HCT116 (cell line): ENCODE results near the gene KCTD19. TPM values are rescaled to one million over a fixed set of nuclear protein-coding genes. Genes with fewer than 3 reads are reported as not detected.

Experiments
- ATAC-seq: fragments of 200-7000 bp; cut with Tn5 transposase; 2 replicates; pipeline ENCODE4 v1.9.1; 2020; ENCODE audit warnings: mild to moderate bottlenecking, moderate library complexity
- BruUV-seq: library from RNA; stranded (reverse); fragments of 400-500 nt; replicated peaks from 2 replicates; lab custom pipeline; 2021; lab: Mats Ljungman, UMichigan
- CTCF ChIA-PET: fragments of 300-600 bp; sonication (Branson Sonifier 250); formaldehyde crosslinking; loops from one replicate; lab custom pipeline; 2021; ENCODE audit warnings: antibody characterized with exemption; lab: Charles Lee
- POLR2A ChIA-PET: fragments of 300-600, 350-600 bp; sonication (Branson Sonifier 250); formaldehyde crosslinking; loops from one replicate; lab custom pipeline; 2021; ENCODE audit warnings: antibody characterized with exemption; lab: Charles Lee
- RAD21 ChIA-PET, 2 experiments: fragments of 300-600 bp; sonication (Branson Sonifier 250); formaldehyde crosslinking; loops; one replicate each; lab custom pipeline; 2023; ENCODE audit warnings: low total read pairs in 2 of 2; ENCODE audit not compliant: uncharacterized antibody in 2 of 2, unreplicated experiment in 2 of 2, low non-redundant PET in 1 of 2; lab: Charles Lee
- DNase-seq: peaks from one replicate; pipeline ENCODE4 v3.0.0-alpha.2; 2010; ENCODE audit warnings: low read depth, low spot score
- H2AFZ ChIP-seq: fragments of 200-600 bp; shearing (Covaris generic), sonication (generic); 2 replicates; pipeline ENCODE4 v1.6.1; 2017; ENCODE audit warnings: low read depth, mixed run types, mixed read lengths, antibody characterized with exemption, low read length; ENCODE audit not compliant: poor library complexity, severe bottlenecking
- H3K27ac ChIP-seq: 2 replicates; pipeline ENCODE4 v1.5.1; 2012; ENCODE audit warnings: low read depth, low read length
- H3K27me3 ChIP-seq: fragments of 200-600 bp; sonication (generic); 2 replicates; pipeline ENCODE4 v1.6.1; 2016; ENCODE audit warnings: mixed run types, low read length, mixed read lengths; ENCODE audit not compliant: insufficient read depth
- H3K36me3 ChIP-seq, 2 experiments: fragments of 200-500 bp in 1 of 2; fragments of 200-600 bp in 1 of 2; sonication (Bioruptor generic) in 1 of 2; sonication (generic) in 1 of 2; 2 replicates each; pipeline versions ENCODE4 v1.5.1 to v1.6.1; 2014 to 2016; ENCODE audit warnings: low read length in 2 of 2, inconsistent platforms in 1 of 2, mixed read lengths in 1 of 2, mixed run types in 1 of 2; ENCODE audit not compliant: insufficient read depth in 2 of 2, control insufficient read depth in 1 of 2
- H3K4me1 ChIP-seq, 2 experiments: fragments of 200-600 bp in 1 of 2; sonication (generic) in 1 of 2; 2 replicates each; pipeline versions ENCODE4 v1.5.1 to v1.6.1; 2012 to 2017; ENCODE audit warnings: low read length in 2 of 2, inconsistent platforms in 1 of 2, mild to moderate bottlenecking in 1 of 2, mixed read lengths in 1 of 2, mixed run types in 1 of 2, moderate library complexity in 1 of 2; ENCODE audit not compliant: insufficient read depth in 2 of 2, control insufficient read depth in 1 of 2
- H3K4me2 ChIP-seq: fragments of 200-600 bp; sonication (generic); 2 replicates; pipeline ENCODE4 v1.6.1; 2017; ENCODE audit warnings: mixed run types, low read length, mixed read lengths
- H3K4me3 ChIP-seq, 2 experiments: fragments of 200-600 bp in 1 of 2; sonication (generic) in 1 of 2; replicated peaks in 1 of 2; 2 replicates each; pipeline ENCODE4 v1.5.1; 2011 to 2016; ENCODE audit warnings: low read length in 2 of 2, control low read depth in 1 of 2, low read depth in 1 of 2, mild to moderate bottlenecking in 1 of 2, mixed read lengths in 1 of 2, mixed run types in 1 of 2
- H3K79me2 ChIP-seq: fragments of 200-600 bp; sonication (generic); 2 replicates; pipeline ENCODE4 v1.6.1; 2017; ENCODE audit warnings: mild to moderate bottlenecking, mixed run types, low read length, moderate library complexity, mixed read lengths; ENCODE audit not compliant: insufficient read depth
- H3K9ac ChIP-seq: fragments of 200-600 bp; sonication (generic); 2 replicates; pipeline ENCODE4 v1.6.1; 2016; ENCODE audit warnings: low read length, mixed read lengths
- H3K9me2 ChIP-seq: fragments of 200-600 bp; sonication (generic), shearing (Covaris generic); 2 replicates; pipeline ENCODE4 v1.6.1; 2017; ENCODE audit warnings: mixed run types, mild to moderate bottlenecking, moderate library complexity; ENCODE audit not compliant: insufficient read depth
- H3K9me3 ChIP-seq, 2 experiments: fragments of 200-500 bp in 1 of 2; fragments of 200-600 bp in 1 of 2; sonication (Bioruptor generic) in 1 of 2; sonication (generic) in 1 of 2; 2 replicates each; pipeline ENCODE4 v1.6.1; 2014 to 2017; ENCODE audit warnings: low read length in 2 of 2, mixed read lengths in 2 of 2, inconsistent platforms in 1 of 2, low read depth in 1 of 2, mild to moderate bottlenecking in 1 of 2, mixed run types in 1 of 2, moderate library complexity in 1 of 2; ENCODE audit not compliant: control insufficient read depth in 1 of 2, insufficient read depth in 1 of 2
- H4K20me1 ChIP-seq: fragments of 200-600 bp; sonication (generic), shearing (Covaris generic); 2 replicates; pipeline ENCODE4 v1.6.1; 2017; ENCODE audit warnings: mixed run types, mild to moderate bottlenecking, moderate library complexity; ENCODE audit not compliant: insufficient read depth
- EZH2 ChIP-seq: fragments of 200-600 bp; sonication (generic); IDR thresholded peaks from 2 replicates; pipeline ENCODE4 v1.6.1; 2017; ENCODE audit warnings: antibody characterized with exemption, mixed run types
- EZH2phosphoT487 ChIP-seq: fragments of 200-600 bp; IDR thresholded peaks from 2 replicates; pipeline ENCODE4 v1.6.1; 2018; ENCODE audit warnings: antibody characterized with exemption, borderline replicate concordance
- JUND ChIP-seq: IDR thresholded peaks from 2 replicates; pipeline ENCODE4 v1.6.1; 2012
- RAD21 ChIP-seq: IDR thresholded peaks from 2 replicates; pipeline ENCODE4 v1.6.1; 2012; ENCODE audit warnings: low read depth, mild to moderate bottlenecking
- SRF ChIP-seq: IDR thresholded peaks from 2 replicates; pipeline ENCODE4 v1.6.1; 2012; ENCODE audit warnings: low read depth
- TCF7L2 ChIP-seq: IDR thresholded peaks from 2 replicates; pipeline ENCODE4 v1.7.0; 2011; ENCODE audit warnings: borderline replicate concordance, inconsistent platforms; ENCODE audit not compliant: insufficient read depth, insufficient read length; ENCODE audit errors: extremely low read depth
- YY1 ChIP-seq: IDR thresholded peaks from 2 replicates; pipeline ENCODE4 v1.6.1; 2011; ENCODE audit warnings: low read length, low read depth, moderate library complexity, mild to moderate bottlenecking; ENCODE audit not compliant: insufficient replicate concordance; ENCODE audit errors: extremely low read depth
- ZFX ChIP-seq: fragments of 450-650 bp; IDR thresholded peaks from 2 replicates; pipeline ENCODE4 v1.6.1; 2017
- ZNF274 ChIP-seq: fragments of 200-500 bp; sonication (Bioruptor generic); IDR thresholded peaks from 2 replicates; pipeline ENCODE4 v1.6.1; 2014; ENCODE audit warnings: mild to moderate bottlenecking, low read depth, low read length, inconsistent platforms
- intact Hi-C: fragments of 100-400 bp; cut with micrococcal nuclease; formaldehyde crosslinking; loops from 2 replicates; pipeline ENCODE4 v1.10.0; 2022
- total RNA-seq: library from RNA; stranded (reverse); gene quantifications from one replicate; pipeline ENCODE4 v1.2.1, GENCODE V29; 2021; ENCODE audit not compliant: unreplicated experiment
- TF ChIP-seq, protein P1 (sequence below): IDR thresholded peaks from 2 replicates; pipeline ENCODE4 v1.6.1; 2012
- TF ChIP-seq, protein P2 (sequence below): IDR thresholded peaks from 2 replicates; pipeline ENCODE4 v1.6.1; 2012
- TF ChIP-seq, protein P3 (sequence below), 3 experiments: fragments of 200-600 bp in 1 of 3; sonication (generic) in 1 of 3; IDR thresholded peaks in 2 of 3; conservative IDR thresholded peaks in 1 of 3; 2 replicates each; pipeline ENCODE4 v1.5.1; 2012 to 2017; ENCODE audit warnings: low read depth in 2 of 3, low read length in 2 of 3, antibody characterized with exemption in 1 of 3, borderline replicate concordance in 1 of 3, control low read depth in 1 of 3, mild to moderate bottlenecking in 1 of 3, mixed read lengths in 1 of 3, mixed run types in 1 of 3, moderate library complexity in 1 of 3; ENCODE audit not compliant: insufficient read depth in 1 of 3

The KCTD19 gene
- total RNA-seq, 1 experiment from 2014 or later = not detected

DNA sequence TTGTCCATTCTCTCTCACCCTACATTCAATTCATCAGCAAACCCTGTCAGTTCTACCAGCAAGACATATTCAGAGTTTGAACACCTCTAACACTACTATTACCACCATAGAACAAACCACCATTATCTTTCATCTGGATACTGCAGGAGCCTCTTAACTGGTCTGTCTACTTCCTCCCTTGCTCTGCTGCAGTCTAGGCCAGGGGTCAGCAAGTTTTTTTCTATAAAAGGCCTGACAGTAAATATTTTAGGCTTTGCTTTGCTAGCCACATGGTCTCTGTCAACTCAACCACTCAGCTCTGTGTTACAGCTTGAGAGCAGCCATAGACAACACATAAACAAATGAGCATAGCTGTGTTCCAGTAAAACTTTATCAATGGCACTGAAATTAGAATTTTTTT, 13.8 kb downstream of the KCTD19 start:
- intact Hi-C loops = no loop called here
- RAD21 ChIA-PET = no interaction called here
- no peak overlapping the region for H3K27ac ChIP-seq
- H3K36me3 ChIP-seq = no peaks in the 10 kb centered on the region
- BruUV-seq = no TSS peak
- H3K4me3 ChIP-seq = no peak overlapping the region
- H2AFZ ChIP-seq = no peak overlapping the region
- no peaks in the 10 kb centered on the region for H3K27me3 ChIP-seq
- no peaks in the 10 kb centered on the region for H3K79me2 ChIP-seq
- no peaks in the 10 kb centered on the region for H4K20me1 ChIP-seq
- peaks cover 2 to 14% of the 10 kb centered on the region in 2 experiments; a peak in 3 of 4 replicates for H3K4me1 ChIP-seq
- H3K9me2 ChIP-seq = no peaks in the 10 kb centered on the region
- no peaks in the 10 kb centered on the region for H3K9me3 ChIP-seq
- TF ChIP-seq YY1 (no peak), ZFX (no peak), JUND (no peak), EZH2phosphoT487 (no peak), SRF (no peak), TCF7L2 (no peak)
- TF ChIP-seq, protein P1, sequence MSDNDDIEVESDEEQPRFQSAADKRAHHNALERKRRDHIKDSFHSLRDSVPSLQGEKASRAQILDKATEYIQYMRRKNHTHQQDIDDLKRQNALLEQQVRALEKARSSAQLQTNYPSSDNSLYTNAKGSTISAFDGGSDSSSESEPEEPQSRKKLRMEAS = no peak
- TF ChIP-seq, protein P2, sequence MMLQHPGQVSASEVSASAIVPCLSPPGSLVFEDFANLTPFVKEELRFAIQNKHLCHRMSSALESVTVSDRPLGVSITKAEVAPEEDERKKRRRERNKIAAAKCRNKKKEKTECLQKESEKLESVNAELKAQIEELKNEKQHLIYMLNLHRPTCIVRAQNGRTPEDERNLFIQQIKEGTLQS = no peak
- no peak overlapping the region for H3K4me2 ChIP-seq
- ATAC-seq = no peak
- POLR2A ChIA-PET = no interaction called here
- no peak overlapping the region for H3K9ac ChIP-seq
- CTCF ChIA-PET = no interaction called here
- no peak for DNase-seq

DNA sequence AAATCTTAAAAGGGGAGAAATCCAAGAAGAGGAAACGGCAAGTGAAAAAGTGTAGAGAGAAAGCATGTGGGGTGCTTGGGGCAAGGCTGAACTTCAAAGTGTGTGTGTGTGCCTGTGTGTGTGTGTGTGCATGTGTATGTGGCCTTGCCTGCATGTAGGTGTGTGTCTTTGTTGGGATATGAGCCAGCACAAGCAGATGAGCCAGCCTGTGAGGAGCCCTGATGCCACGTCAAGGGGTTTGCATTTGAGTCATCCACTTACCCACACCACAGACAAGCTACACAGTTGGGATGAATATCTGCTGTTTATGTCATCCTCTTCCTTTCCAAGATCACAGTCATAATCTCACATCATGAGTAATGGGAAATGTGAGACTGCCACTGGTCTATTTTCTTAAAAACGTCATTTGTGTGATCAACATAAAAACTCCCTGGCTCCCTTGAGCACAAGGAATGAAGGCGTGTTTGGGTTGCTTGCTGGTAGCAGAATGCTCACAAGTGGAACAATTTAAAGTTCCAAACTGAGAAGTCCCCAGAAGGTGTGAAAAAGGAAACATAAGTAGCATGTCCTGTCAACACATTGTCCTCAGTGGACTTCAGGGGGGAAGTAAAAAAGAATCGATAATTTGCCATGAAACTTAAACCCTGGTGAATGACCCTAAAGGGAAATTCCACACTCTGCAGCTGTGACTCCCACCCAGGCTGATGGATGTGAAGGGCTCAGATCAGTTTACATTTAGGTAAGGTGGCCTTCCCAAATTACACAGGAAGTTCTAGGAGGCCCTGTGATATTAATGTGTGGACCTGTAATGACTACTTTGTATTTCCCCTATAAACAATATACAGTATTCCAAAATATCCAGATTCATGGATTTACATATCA, 14.7 kb downstream of the KCTD19 start:
- Histone ChIP-seq H3K9me2 (no peaks in the 10 kb centered on the region), H3K9ac (no peak overlapping the region), H3K4me2 (peak overlapping the region; percentile 49), H3K4me1 (peaks cover 2 to 14% of the 10 kb centered on the region in 2 experiments; a peak in 3 of 4 replicates), H3K27ac (no peak overlapping the region), H3K79me2 (no peaks in the 10 kb centered on the region), H2AFZ (peak overlapping the region; percentile 8), H3K4me3 (no peak overlapping the region), H3K36me3 (no peaks in the 10 kb centered on the region), H3K27me3 (no peaks in the 10 kb centered on the region), H3K9me3 (no peaks in the 10 kb centered on the region), H4K20me1 (no peaks in the 10 kb centered on the region)
- ChIA-PET POLR2A (no interaction called here), RAD21 (no interaction called here), CTCF (no interaction called here)
- ATAC-seq = peak; percentile 82
- BruUV-seq = no TSS peak
- peak; percentile 70 for DNase-seq
- intact Hi-C loops = no loop called here
- TF ChIP-seq ZNF274 = no peak
- no peak for TF ChIP-seq YY1
- no peak for TF ChIP-seq SRF
- peak; percentile 52 for TF ChIP-seq TCF7L2
- TF ChIP-seq, protein P3, sequence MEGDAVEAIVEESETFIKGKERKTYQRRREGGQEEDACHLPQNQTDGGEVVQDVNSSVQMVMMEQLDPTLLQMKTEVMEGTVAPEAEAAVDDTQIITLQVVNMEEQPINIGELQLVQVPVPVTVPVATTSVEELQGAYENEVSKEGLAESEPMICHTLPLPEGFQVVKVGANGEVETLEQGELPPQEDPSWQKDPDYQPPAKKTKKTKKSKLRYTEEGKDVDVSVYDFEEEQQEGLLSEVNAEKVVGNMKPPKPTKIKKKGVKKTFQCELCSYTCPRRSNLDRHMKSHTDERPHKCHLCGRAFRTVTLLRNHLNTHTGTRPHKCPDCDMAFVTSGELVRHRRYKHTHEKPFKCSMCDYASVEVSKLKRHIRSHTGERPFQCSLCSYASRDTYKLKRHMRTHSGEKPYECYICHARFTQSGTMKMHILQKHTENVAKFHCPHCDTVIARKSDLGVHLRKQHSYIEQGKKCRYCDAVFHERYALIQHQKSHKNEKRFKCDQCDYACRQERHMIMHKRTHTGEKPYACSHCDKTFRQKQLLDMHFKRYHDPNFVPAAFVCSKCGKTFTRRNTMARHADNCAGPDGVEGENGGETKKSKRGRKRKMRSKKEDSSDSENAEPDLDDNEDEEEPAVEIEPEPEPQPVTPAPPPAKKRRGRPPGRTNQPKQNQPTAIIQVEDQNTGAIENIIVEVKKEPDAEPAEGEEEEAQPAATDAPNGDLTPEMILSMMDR (IDR thresholded peaks at IDR 0.05 in 2 of 3, conservative IDR thresholded peaks at IDR 0.05 in 1 of 3; ENCODE audit: borderline replicate concordance in 1 of 3, insufficient read depth in 1 of 3, low read depth in 2 of 3, low read length in 2 of 3) = no peak
- TF ChIP-seq EZH2phosphoT487 = no peak
- TF ChIP-seq RAD21 = no peak
- TF ChIP-seq EZH2 = no peak
